Mesendoderm (in vitro differentiated cells): ENCODE measurements around the gene FRY.

Experiments
- DNase-seq: peaks from one replicate; pipeline ENCODE4 v3.0.0; 2013
- H2AK5ac ChIP-seq: 2 replicates; pipeline ENCODE4 v1.6.1; 2013; ENCODE audit warnings: low read length, inconsistent platforms
- H2BK120ac ChIP-seq: 2 replicates; pipeline ENCODE4 v1.6.1; 2013; ENCODE audit warnings: low read depth, mild to moderate bottlenecking, low read length, moderate library complexity, mixed read lengths
- H2BK15ac ChIP-seq: replicated peaks from 2 replicates; pipeline ENCODE4 v1.6.1; 2013; ENCODE audit warnings: low read depth, mild to moderate bottlenecking, moderate library complexity
- H2BK5ac ChIP-seq: 2 replicates; pipeline ENCODE4 v1.6.1; 2013; ENCODE audit warnings: low read length, inconsistent platforms
- H3K18ac ChIP-seq: 2 replicates; pipeline ENCODE4 v1.6.1; 2013; ENCODE audit warnings: mild to moderate bottlenecking, low read length, mixed read lengths
- H3K23ac ChIP-seq: one replicate; pipeline ENCODE4 v1.6.1; 2013; ENCODE audit warnings: low read length
- H3K27ac ChIP-seq: 2 replicates; pipeline ENCODE4 v1.5.1; 2013; ENCODE audit warnings: low read depth, mild to moderate bottlenecking, inconsistent platforms, low read length, moderate library complexity
- H3K27me3 ChIP-seq: 2 replicates; pipeline ENCODE4 v1.6.1; 2013; ENCODE audit warnings: low read length, control low read depth, mild to moderate bottlenecking, inconsistent platforms; ENCODE audit not compliant: insufficient read depth, poor library complexity
- H3K36me3 ChIP-seq: 2 replicates; pipeline ENCODE4 v1.6.1; 2013; ENCODE audit warnings: low read length, inconsistent platforms; ENCODE audit not compliant: control insufficient read depth, insufficient read depth
- H3K4ac ChIP-seq: one replicate; pipeline ENCODE4 v1.6.1; 2013; ENCODE audit warnings: low read depth, mild to moderate bottlenecking, low read length, moderate library complexity
- H3K4me1 ChIP-seq: 2 replicates; pipeline ENCODE4 v1.6.1; 2013; ENCODE audit warnings: low read depth, low read length, inconsistent platforms; ENCODE audit not compliant: control insufficient read depth
- H3K4me2 ChIP-seq: 2 replicates; pipeline ENCODE4 v1.6.1; 2013; ENCODE audit warnings: low read length
- H3K4me3 ChIP-seq: 2 replicates; pipeline ENCODE4 v1.5.1; 2013; ENCODE audit warnings: mild to moderate bottlenecking, low read length
- H3K56ac ChIP-seq: one replicate; pipeline ENCODE4 v1.6.1; 2013; ENCODE audit warnings: low read length
- H3K79me1 ChIP-seq: 2 replicates; pipeline ENCODE4 v1.6.1; 2013; ENCODE audit warnings: low read length, inconsistent platforms
- H3K79me2 ChIP-seq: 2 replicates; pipeline ENCODE4 v1.6.1; 2013; ENCODE audit warnings: mild to moderate bottlenecking, low read length; ENCODE audit not compliant: control insufficient read depth, insufficient read depth
- H3K9ac ChIP-seq: 2 replicates; pipeline ENCODE4 v1.6.1; 2013; ENCODE audit warnings: low read length, inconsistent platforms
- H4K5ac ChIP-seq: one replicate; pipeline ENCODE4 v1.6.1; 2013; ENCODE audit warnings: low read length
- H4K8ac ChIP-seq: one replicate; pipeline ENCODE4 v1.6.1; 2013; ENCODE audit warnings: low read depth, mild to moderate bottlenecking, control low read depth, low read length, moderate library complexity
- WGBS: extraction: QIAGEN DNeasy Blood & Tissue Kit; methylation state at CpG from one replicate; pipeline ENCODE4 v1.1.7; 2013; ENCODE audit warnings: low lambda C conversion rate, missing lambda C conversion rate; ENCODE audit not compliant: insufficient coverage; ENCODE audit errors: extremely low coverage; 5-methylcytosine and 5-hydroxymethylcytosine counted together

Gene FRY

DNA sequence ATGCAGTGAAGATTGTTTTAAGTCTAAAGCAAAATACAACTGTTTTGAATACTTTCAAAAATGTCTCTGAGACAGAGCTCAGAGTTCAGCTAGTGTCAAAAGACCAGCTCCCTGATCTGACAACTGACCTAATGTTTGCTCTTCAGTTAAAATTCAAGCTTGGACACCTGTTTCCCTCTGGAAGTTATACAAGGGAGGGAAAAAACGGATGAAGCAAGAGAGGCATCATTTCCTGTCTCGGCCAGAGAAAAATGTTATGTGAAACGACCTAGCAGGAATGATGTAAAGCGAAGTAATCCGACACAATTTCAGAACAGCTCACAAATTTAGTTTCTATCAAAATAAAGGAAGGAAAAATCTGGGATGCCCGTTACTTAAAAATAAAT is 224.1 kb downstream of the FRY start:
- WGBS, result no CpG with 5 or more reads among the region's 6 CpGs
- no peak overlapping the region for H2AK5ac ChIP-seq
- H4K8ac ChIP-seq, result no peak overlapping the region
- H3K4me3 ChIP-seq, result no peak overlapping the region
- no peak overlapping the region for H4K5ac ChIP-seq
- no peak overlapping the region for H3K27ac ChIP-seq
- H3K79me2 ChIP-seq, result no peaks in the 10 kb centered on the region
- H2BK15ac ChIP-seq, result no peak overlapping the region
- DNase-seq, result no peak
- no peak overlapping the region for H2BK120ac ChIP-seq
- H3K23ac ChIP-seq, result no peak overlapping the region
- H2BK5ac ChIP-seq, result no peak overlapping the region
- H3K79me1 ChIP-seq, result no peaks in the 10 kb centered on the region
- no peak overlapping the region for H3K18ac ChIP-seq
- no peak overlapping the region for H3K9ac ChIP-seq
- H3K36me3 ChIP-seq, result no peaks in the 10 kb centered on the region
- H3K27me3 ChIP-seq, result no peaks in the 10 kb centered on the region
- H3K56ac ChIP-seq, result no peak overlapping the region
- no peaks in the 10 kb centered on the region for H3K4me1 ChIP-seq
- H3K4ac ChIP-seq, result no peak overlapping the region
- H3K4me2 ChIP-seq, result no peak overlapping the region

DNA sequence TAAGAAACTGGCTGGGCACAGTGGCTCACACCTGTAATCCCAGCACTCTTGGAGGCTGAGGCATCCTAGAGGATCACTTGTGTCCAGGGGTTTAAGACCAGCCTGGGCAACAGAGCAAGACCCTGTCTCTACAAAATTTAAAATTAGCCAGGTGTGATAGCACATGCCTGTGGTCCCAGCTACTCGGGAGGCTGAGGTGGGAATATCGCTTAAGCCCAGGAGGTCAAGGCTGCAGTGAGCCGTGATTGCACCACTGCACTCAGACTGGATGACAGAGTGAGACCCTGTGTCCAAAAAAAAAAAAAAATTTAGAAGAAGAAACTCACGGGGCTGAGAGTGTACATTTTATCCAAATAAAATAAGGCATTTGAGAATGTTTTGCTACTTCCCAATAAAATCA is 224.7 kb downstream of the FRY start:
- no peak for DNase-seq
- WGBS, result no CpG with 5 or more reads among the region's 4 CpGs

DNA sequence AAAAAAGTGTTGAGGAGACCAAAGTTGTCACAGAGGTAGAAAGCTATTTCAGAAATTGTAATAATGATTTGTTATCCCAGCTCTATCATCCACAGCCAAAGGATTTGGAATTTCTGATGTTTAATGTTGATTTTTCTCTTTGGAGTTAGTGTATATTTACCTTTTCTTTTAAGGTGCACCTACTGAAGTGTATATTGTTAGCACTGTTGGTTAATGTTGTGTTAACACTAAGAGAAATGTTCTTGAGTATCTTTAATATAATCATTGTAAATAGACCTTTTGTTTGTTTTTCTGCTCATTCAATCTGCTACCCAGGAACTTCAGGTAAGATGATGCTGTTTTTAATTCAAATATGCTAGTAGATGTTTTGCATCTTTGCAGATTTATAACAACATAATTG is 226.1 kb downstream of the FRY start:
- H3K4me3 ChIP-seq, result no peak overlapping the region
- no peak overlapping the region for H3K4ac ChIP-seq
- H3K36me3 ChIP-seq, result no peaks in the 10 kb centered on the region
- no peak overlapping the region for H2BK15ac ChIP-seq
- H3K4me2 ChIP-seq, result no peak overlapping the region
- H4K5ac ChIP-seq, result no peak overlapping the region
- DNase-seq, result no peak
- H2BK120ac ChIP-seq, result no peak overlapping the region
- H4K8ac ChIP-seq, result no peak overlapping the region
- H3K56ac ChIP-seq, result no peak overlapping the region
- no peak overlapping the region for H3K27ac ChIP-seq
- no peak overlapping the region for H2BK5ac ChIP-seq
- no peaks in the 10 kb centered on the region for H3K79me2 ChIP-seq
- H3K9ac ChIP-seq, result no peak overlapping the region
- H3K27me3 ChIP-seq, result no peaks in the 10 kb centered on the region
- no peaks in the 10 kb centered on the region for H3K4me1 ChIP-seq
- no peak overlapping the region for H3K23ac ChIP-seq
- H3K79me1 ChIP-seq, result no peaks in the 10 kb centered on the region
- H3K18ac ChIP-seq, result no peak overlapping the region
- H2AK5ac ChIP-seq, result no peak overlapping the region

More for the DNA sequence above, 224.7 kb downstream of the FRY start:
- no peak overlapping the region for H3K18ac ChIP-seq
- H3K4ac ChIP-seq, result no peak overlapping the region
- no peaks in the 10 kb centered on the region for H3K4me1 ChIP-seq
- no peak overlapping the region for H2AK5ac ChIP-seq
- H3K79me2 ChIP-seq, result no peaks in the 10 kb centered on the region
- no peaks in the 10 kb centered on the region for H3K79me1 ChIP-seq
- no peak overlapping the region for H3K23ac ChIP-seq
- H4K8ac ChIP-seq, result no peak overlapping the region
- H3K4me2 ChIP-seq, result no peak overlapping the region
- H4K5ac ChIP-seq, result no peak overlapping the region
- H2BK5ac ChIP-seq, result no peak overlapping the region
- H2BK15ac ChIP-seq, result no peak overlapping the region
- no peak overlapping the region for H3K27ac ChIP-seq
- no peak overlapping the region for H3K9ac ChIP-seq
- H2BK120ac ChIP-seq, result no peak overlapping the region
- no peaks in the 10 kb centered on the region for H3K36me3 ChIP-seq
- H3K56ac ChIP-seq, result no peak overlapping the region
- H3K4me3 ChIP-seq, result no peak overlapping the region
- H3K27me3 ChIP-seq, result no peaks in the 10 kb centered on the region

DNA sequence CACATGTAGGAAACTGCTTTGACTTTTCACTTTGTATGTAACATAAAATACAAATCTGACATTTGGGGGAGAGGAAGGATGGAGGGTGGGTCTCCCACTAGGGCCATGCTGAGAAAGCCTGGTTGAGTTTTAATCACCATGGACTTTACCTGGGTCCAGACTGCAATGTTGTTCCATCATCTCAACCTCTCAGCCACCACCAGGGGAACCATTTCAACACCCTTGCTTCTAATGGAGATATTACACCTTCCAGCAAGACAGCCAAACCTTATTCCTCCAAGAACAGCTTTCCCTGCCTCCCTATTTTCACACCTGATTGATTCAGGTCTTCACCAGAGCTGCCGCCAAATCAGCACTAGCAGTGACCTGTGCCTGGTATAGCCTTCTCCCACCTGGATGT is 227.5 kb downstream of the FRY start:
- no peak overlapping the region for H2BK15ac ChIP-seq
- no peak overlapping the region for H3K9ac ChIP-seq
- no peak overlapping the region for H3K27ac ChIP-seq
- H3K27me3 ChIP-seq, result no peaks in the 10 kb centered on the region
- no peak overlapping the region for H4K8ac ChIP-seq
- no peak overlapping the region for H3K18ac ChIP-seq
- H3K4ac ChIP-seq, result no peak overlapping the region
- H3K36me3 ChIP-seq, result no peaks in the 10 kb centered on the region
- H2BK5ac ChIP-seq, result no peak overlapping the region
- H3K23ac ChIP-seq, result no peak overlapping the region
- no peak overlapping the region for H4K5ac ChIP-seq
- H3K4me2 ChIP-seq, result no peak overlapping the region
- no peak overlapping the region for H2AK5ac ChIP-seq
- no peak overlapping the region for H3K56ac ChIP-seq
- peak; percentile 45 for DNase-seq
- no peaks in the 10 kb centered on the region for H3K79me2 ChIP-seq
- H3K4me1 ChIP-seq, result no peaks in the 10 kb centered on the region
- H3K4me3 ChIP-seq, result no peak overlapping the region
- H3K79me1 ChIP-seq, result no peaks in the 10 kb centered on the region
- no CpG with 5 or more reads among the region's 1 CpG for WGBS
- H2BK120ac ChIP-seq, result no peak overlapping the region

DNA sequence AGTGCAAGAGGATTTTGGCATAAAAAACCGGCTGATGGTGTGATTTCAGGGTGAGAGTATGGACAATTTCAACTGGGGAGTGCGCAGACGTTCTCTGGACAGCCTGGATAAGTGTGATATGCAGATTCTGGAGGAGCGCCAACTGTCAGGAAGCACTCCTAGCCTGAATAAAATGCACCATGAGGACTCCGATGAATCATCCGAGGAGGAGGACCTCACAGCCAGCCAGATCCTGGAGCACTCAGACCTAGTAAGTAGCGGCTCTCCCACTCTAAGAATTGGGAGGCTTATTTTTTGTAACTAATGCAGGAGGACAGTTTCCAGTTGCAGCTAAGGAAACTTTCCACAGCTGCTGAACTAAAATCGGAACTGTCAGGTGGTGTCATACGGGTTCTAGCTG is 230.0 kb downstream of the FRY start:
- no peak overlapping the region for H3K9ac ChIP-seq
- no peak overlapping the region for H2AK5ac ChIP-seq
- no CpG with 5 or more reads among the region's 9 CpGs for WGBS
- DNase-seq, result peak; percentile 27
- H3K79me1 ChIP-seq, result no peaks in the 10 kb centered on the region
- no peak overlapping the region for H4K8ac ChIP-seq
- no peak overlapping the region for H2BK15ac ChIP-seq
- no peaks in the 10 kb centered on the region for H3K4me1 ChIP-seq
- H3K79me2 ChIP-seq, result no peaks in the 10 kb centered on the region
- no peak overlapping the region for H3K4me2 ChIP-seq
- no peak overlapping the region for H2BK120ac ChIP-seq
- H3K18ac ChIP-seq, result no peak overlapping the region
- no peak overlapping the region for H2BK5ac ChIP-seq
- no peaks in the 10 kb centered on the region for H3K27me3 ChIP-seq
- no peaks in the 10 kb centered on the region for H3K36me3 ChIP-seq
- no peak overlapping the region for H4K5ac ChIP-seq
- no peak overlapping the region for H3K56ac ChIP-seq
- H3K4me3 ChIP-seq, result no peak overlapping the region
- no peak overlapping the region for H3K4ac ChIP-seq
- H3K23ac ChIP-seq, result no peak overlapping the region
- no peak overlapping the region for H3K27ac ChIP-seq

DNA sequence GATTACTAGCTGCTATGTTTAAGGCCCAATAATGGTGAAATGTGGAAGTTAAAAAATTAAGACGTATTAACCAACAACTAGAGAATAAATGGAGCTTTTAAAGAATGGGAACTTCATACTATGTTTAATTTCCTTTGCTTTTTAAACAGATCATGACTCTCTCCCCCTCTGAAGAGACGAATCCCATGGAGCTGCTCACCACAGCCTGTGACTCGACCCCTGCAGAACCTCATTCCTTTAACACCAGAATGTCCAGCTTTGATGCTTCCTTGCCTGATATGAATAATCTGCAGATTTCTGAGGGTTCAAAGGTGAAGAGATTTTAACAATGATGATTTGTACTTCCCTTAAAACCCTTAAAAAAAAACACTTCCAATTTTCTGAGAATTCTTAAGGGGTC is 230.6 kb downstream of the FRY start:
- no peak overlapping the region for H3K27ac ChIP-seq
- no peak overlapping the region for H3K4me3 ChIP-seq
- DNase-seq, result no peak
- no peak overlapping the region for H3K23ac ChIP-seq
- H3K4me2 ChIP-seq, result no peak overlapping the region
- H3K56ac ChIP-seq, result no peak overlapping the region
- H2AK5ac ChIP-seq, result no peak overlapping the region
- no peaks in the 10 kb centered on the region for H3K4me1 ChIP-seq
- no peak overlapping the region for H2BK120ac ChIP-seq
- H2BK15ac ChIP-seq, result no peak overlapping the region
- H4K8ac ChIP-seq, result no peak overlapping the region
- no peak overlapping the region for H2BK5ac ChIP-seq
- H3K79me2 ChIP-seq, result no peaks in the 10 kb centered on the region
- H3K27me3 ChIP-seq, result no peaks in the 10 kb centered on the region
- H3K36me3 ChIP-seq, result no peaks in the 10 kb centered on the region
- no peak overlapping the region for H4K5ac ChIP-seq
- no peak overlapping the region for H3K9ac ChIP-seq
- H3K4ac ChIP-seq, result no peak overlapping the region
- H3K18ac ChIP-seq, result no peak overlapping the region
- WGBS, result no CpG with 5 or more reads among the region's 3 CpGs
- H3K79me1 ChIP-seq, result no peaks in the 10 kb centered on the region
